Stimulated activated CD4-positive, alpha-beta T cell treated with anti-CD3 and anti-CD28 coated beads, TNF-alpha, amount 100 ng/mL, for 4 hours (primary cell): ENCODE measurements around the gene USP7.
A peak's percentile ranks its signal among the peaks of the same experiment; 100 is the strongest.
"Not testable (repeated sequence)": the region's sequence is repeated elsewhere in the genome, so short reads cannot be mapped to it uniquely, and the experiment has no call there.

Experiments
- DNase-seq, 3 experiments: peaks; one replicate each; pipeline ENCODE4 v3.0.0-alpha.2; 2020; ENCODE audit warnings: low read depth in 3 of 3

The USP7 gene

GRCh38 chr16:8878523-8878911 is 85.2 kb downstream of the USP7 start:
- DNase-seq: no peak

- DNase-seq: no peak
These were observed 85.7 kb downstream of the USP7 start for GRCh38 chr16:8877894-8878522.

GRCh38 chr16:8875317-8875716 is 88.4 kb downstream of the USP7 start:
- DNase-seq: not testable (repeated sequence)

GRCh38 chr16:8874388-8874787 is 89.3 kb downstream of the USP7 start:
- DNase-seq: no peak

- DNase-seq: not testable (repeated sequence)
These were observed 89.9 kb downstream of the USP7 start for GRCh38 chr16:8873866-8874195.

GRCh38 chr16:8872967-8873865 is 90.5 kb downstream of the USP7 start:
- DNase-seq: no peak

GRCh38 chr16:8872071-8872470 is 91.6 kb downstream of the USP7 start:
- DNase-seq: no peak

GRCh38 chr16:8869988-8870241 is 93.8 kb downstream of the USP7 start:
- not testable (repeated sequence) for DNase-seq

GRCh38 chr16:8869212-8869987 is 94.3 kb downstream of the USP7 start:
- DNase-seq: no peak

GRCh38 chr16:8868416-8869211 is 95.1 kb downstream of the USP7 start, which contains the start of gene CARHSP1:
TSS of gene CARHSP1 (minus strand) at chr16:8869006. CDS start at chr16:8859328, 9,678 bp downstream.
- peak; percentile 51 to 65 (median 54) for DNase-seq

- peak in 1 of 3 experiments; percentile 26 for DNase-seq
These were observed 95.7 kb downstream of the USP7 start for GRCh38 chr16:8867932-8868415.

GRCh38 chr16:8867216-8867931 is 96.3 kb downstream of the USP7 start:
- no peak for DNase-seq

GRCh38 chr16:8866884-8867215 is 96.9 kb downstream of the USP7 start:
- no peak for DNase-seq

- DNase-seq: no peak
These were observed 97.4 kb downstream of the USP7 start for GRCh38 chr16:8866118-8866883.

- no peak for DNase-seq
These were observed 98.4 kb downstream of the USP7 start for GRCh38 chr16:8865145-8865882.

GRCh38 chr16:8864480-8865110 is 99.1 kb downstream of the USP7 start:
- DNase-seq: no peak

- no peak for DNase-seq
These were observed 99.9 kb downstream of the USP7 start for GRCh38 chr16:8863594-8864424.
